ENCODE results near the gene PRDX1. TPM values are rescaled to one million over a fixed set of nuclear protein-coding genes. Genes with fewer than 3 reads are reported as not detected.

PRDX1 gene
- total and polyA plus RNA-seq, 2 of the 4 experiments (the other 2 are of a cell fraction) = 612 to 883 TPM

DNA sequence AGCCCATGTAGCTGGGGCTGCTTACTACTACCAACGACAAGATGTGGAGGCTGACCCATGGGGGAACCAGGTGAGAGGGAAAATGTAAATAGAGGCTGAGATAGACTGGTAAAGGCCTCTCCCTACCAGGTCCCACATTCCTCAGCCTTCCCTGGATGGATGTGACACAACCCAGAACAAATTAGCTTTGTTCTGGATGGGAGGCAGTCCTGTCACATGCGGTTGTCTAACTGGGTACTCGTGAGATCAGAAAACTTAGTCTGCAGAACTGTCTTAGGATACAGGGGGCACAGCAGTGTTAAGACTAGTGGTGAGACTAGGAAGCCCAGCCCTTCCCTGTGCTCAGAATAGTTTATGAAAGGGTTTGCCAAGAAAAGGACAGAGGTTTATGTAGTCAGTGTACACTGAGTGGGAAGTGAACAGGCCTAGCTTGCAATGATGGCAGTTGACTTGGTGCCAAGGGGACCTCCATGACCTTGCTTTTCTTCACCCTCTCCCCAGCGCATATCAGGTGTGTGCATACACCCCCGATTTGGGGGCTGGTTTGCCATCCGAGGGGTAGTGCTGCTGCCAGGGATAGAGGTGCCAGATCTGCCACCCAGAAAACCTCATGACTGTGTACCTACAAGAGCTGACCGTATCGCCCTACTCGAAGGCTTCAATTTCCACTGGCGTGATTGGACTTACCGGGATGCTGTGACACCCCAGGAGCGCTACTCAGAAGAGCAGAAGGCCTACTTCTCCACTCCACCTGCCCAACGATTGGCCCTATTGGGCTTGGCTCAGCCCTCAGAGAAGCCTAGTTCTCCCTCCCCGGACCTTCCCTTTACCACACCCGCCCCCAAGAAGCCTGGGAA, 13.2 kb downstream of the PRDX1 start:
- Histone ChIP-seq H4K8ac (ENCODE audit: low read depth in 2 of 2, low read length in 2 of 2) (no peak overlapping the region), H3K56ac (ENCODE audit: extremely low read depth, insufficient read depth, low read length) (no peak overlapping the region), H3K27ac (ENCODE audit: insufficient read depth, low read length) (no peak overlapping the region), H3K4ac (ENCODE audit: low read depth, low read length) (no peak overlapping the region), H3K23ac (ENCODE audit: low read depth, low read length) (no peak overlapping the region), H3K4me1 (ENCODE audit: control insufficient read depth, insufficient read depth, low read length) (no peaks in the 10 kb centered on the region; the same call in 1 of the 2 replicates), H3K4me3 (ENCODE audit: insufficient read depth, low read depth, low read length) (no peak overlapping the region), H4K5ac (ENCODE audit: low read depth, low read length) (no peak overlapping the region; the same call in 1 of the 2 replicates), H2BK120ac (ENCODE audit: low read depth, low read length) (no peak overlapping the region), H3K9ac (ENCODE audit: low read depth, low read length) (no peak overlapping the region), H2AFZ (replicated peaks; ENCODE audit: low read length, poor library complexity) (peak overlapping the region; percentile 21), H4K20me1 (ENCODE audit: insufficient read depth, low read length) (peaks cover 26% of the 10 kb centered on the region), H2AK5ac (ENCODE audit: low read depth, low read length) (no peak overlapping the region), H2AK9ac (replicated peaks; ENCODE audit: low read depth, low read length, poor library complexity) (peak overlapping the region; percentile 35), H3K14ac (replicated peaks; ENCODE audit: low read depth, low read length) (no peak overlapping the region), H2BK15ac (ENCODE audit: low read depth, low read length) (no peak overlapping the region), H3K36me3 (ENCODE audit: control insufficient read depth, insufficient read depth, low read length) (peaks cover 30% of the 10 kb centered on the region), H3K79me1 (ENCODE audit: low read depth in 1 of 2, low read length in 2 of 2) (peaks cover 0 to 34% of the 10 kb centered on the region in 2 experiments; a peak in 3 of 4 replicates), H3K9me1 (ENCODE audit: insufficient read depth, low read length) (peaks cover 14% of the 10 kb centered on the region), H3K27me3 (ENCODE audit: control insufficient read depth, insufficient read depth, low read length) (no peaks in the 10 kb centered on the region), H3K4me2 (ENCODE audit: low read depth, low read length) (no peak overlapping the region), H2BK5ac (ENCODE audit: low read depth, low read length, poor library complexity, severe bottlenecking) (no peak overlapping the region), H4K91ac (ENCODE audit: insufficient read depth, low read depth, low read length) (no peak overlapping the region), H3K9me3 (ENCODE audit: control insufficient read depth, insufficient read depth, low read length) (no peaks in the 10 kb centered on the region), H2BK20ac (ENCODE audit: low read depth, low read length) (no peak overlapping the region), H3K18ac (ENCODE audit: low read depth, low read length) (no peak overlapping the region)
- ChIA-PET CTCF (interaction anchor here (0.5 to 1.0 kb wide), 2 partner anchors 57 to 150 kb away, joined by 3 read pairs; no protein-coding TSS in a partner anchor), POLR2A (ENCODE audit: unreplicated experiment) (interaction anchor here (0.5 kb wide), 1 partner anchor 13 kb away, joined by 3 read pairs; the partner anchor contains the start of gene PRDX1)
- 88% methylated on average over 10 of the region's 15 CpGs; no CpG with 5 or more reads in 1 of the 2 experiments for WGBS, 2 experiments (ENCODE audit: extremely low coverage in 2 of 2, insufficient read length in 1 of 2)
- TF ChIP-seq POLR2A (IDR thresholded peaks at IDR 0.05; ENCODE audit: low read depth, low read length) (peak; percentile 8; the same call in 1 of the 2 replicates), ELK1 (IDR thresholded peaks at IDR 0.05; ENCODE audit: borderline replicate concordance, low read depth, low read length) (no peak), RCOR1 (IDR thresholded peaks at IDR 0.05; ENCODE audit: insufficient replicate concordance, low read length) (no peak)
- TF ChIP-seq, protein P1, sequence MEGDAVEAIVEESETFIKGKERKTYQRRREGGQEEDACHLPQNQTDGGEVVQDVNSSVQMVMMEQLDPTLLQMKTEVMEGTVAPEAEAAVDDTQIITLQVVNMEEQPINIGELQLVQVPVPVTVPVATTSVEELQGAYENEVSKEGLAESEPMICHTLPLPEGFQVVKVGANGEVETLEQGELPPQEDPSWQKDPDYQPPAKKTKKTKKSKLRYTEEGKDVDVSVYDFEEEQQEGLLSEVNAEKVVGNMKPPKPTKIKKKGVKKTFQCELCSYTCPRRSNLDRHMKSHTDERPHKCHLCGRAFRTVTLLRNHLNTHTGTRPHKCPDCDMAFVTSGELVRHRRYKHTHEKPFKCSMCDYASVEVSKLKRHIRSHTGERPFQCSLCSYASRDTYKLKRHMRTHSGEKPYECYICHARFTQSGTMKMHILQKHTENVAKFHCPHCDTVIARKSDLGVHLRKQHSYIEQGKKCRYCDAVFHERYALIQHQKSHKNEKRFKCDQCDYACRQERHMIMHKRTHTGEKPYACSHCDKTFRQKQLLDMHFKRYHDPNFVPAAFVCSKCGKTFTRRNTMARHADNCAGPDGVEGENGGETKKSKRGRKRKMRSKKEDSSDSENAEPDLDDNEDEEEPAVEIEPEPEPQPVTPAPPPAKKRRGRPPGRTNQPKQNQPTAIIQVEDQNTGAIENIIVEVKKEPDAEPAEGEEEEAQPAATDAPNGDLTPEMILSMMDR (conservative IDR thresholded peaks at IDR 0.05; ENCODE audit: low read depth, low read length) = 0 out of 2 replicates have a peak, but pooled peaks have one; percentile 8
- ATAC-seq (ENCODE audit: low read depth) (peak; percentile 69), DNase-seq (no peak)
- dilution Hi-C loops (cut with HindIII; ENCODE audit: low sequenced_read_pairs, unreplicated experiment) (no loop called here), in situ Hi-C loops (cut with MboI; ENCODE audit: low sequenced_read_pairs) (no loop called here), intact Hi-C loops (cut with micrococcal nuclease) (no loop called here)
- BruUV-seq (replicated peaks) = no TSS peak

Data from IMR-90 (cell line).